Kidney capillary endothelial cell (primary cell): ENCODE measurements around the gene SLC35G2.
"Not testable (repeated sequence)": the region's sequence is repeated elsewhere in the genome, so short reads cannot be mapped to it uniquely, and the experiment has no call there.

Experiments
- DNase-seq: peaks from one replicate; pipeline ENCODE4 v3.0.0-alpha.2; 2018; ENCODE audit warnings: low spot score

Gene SLC35G2

DNA sequence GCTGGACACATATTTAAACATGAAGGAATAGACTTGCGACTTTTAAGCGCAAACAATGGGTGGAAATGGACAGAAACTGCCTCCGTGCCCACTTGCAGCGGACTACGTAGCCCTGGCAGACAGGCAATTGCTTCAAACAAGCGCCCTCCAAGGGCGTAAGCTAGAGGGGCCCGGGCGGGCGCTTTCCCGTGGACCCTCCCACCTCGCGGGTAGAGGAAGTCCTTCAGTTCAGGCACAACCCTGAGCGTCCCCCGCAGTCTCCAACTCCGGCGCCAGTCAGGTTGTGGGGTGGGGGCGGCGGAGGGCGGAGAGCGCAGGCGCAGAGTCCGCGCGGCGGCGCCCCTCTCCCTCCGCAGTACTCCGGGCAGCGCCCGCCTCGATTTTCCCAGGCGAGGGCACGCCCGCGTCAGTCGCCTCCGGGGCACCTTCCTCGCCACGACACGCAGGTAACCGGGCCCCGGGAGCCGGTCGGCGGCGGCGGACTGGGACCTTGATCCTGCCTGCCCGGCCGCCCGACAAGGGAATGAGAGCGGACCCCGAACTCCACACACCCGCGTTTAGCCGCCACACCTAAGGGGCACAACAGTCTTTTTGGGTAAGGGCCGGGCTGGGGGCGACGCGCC lies at the start of gene SLC35G2:
Gene SLC35G2 (plus strand): TSS at position 358 of the 623 bp plus-strand sequence. CDS start 35,335 bp downstream, outside the sequence.
- peak; percentile 77 for DNase-seq

- DNase-seq: no peak
Measured at GRCh38 chr3:136772709-136773108, 46.2 kb upstream of the SLC35G2 start.

DNA sequence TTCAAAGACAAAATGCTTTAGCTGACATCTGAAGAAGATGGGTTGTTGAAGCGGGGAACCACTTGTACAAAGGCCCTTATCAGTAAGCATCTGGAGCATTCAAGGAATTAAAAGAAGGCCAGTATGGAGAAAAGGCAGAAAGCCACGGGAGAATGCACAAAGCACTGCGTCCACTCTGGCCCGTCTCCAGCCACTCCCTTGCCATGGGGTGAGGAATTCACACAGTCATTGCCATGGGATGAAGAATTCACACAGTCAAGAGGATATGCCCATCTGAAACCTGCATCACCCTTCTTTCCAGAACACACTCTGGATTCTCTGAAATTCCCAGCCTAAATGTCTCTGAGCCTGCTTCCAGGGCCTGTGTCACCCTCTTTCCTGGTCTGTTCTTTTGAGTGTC lies 40.1 kb upstream of the SLC35G2 start:
- no peak for DNase-seq

DNA sequence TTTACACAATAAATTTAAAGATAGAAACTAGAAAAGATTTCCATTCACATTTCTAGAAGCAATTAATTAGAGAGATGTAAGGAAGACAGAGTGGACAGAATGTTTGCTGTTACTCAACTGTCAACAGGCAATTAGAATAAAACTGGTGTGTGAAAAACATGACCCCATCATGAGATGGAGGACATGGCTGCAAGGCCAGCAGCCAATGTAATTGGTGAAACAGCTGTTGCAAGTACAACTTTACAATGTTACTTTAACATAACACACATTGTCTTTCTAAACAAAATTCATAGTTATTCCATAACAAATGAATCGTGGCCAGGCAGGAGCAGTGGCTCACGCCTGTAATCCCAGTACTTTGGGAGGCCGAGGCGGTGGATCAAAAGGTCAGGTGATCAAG lies 38.2 kb upstream of the SLC35G2 start:
- DNase-seq: no peak

DNA sequence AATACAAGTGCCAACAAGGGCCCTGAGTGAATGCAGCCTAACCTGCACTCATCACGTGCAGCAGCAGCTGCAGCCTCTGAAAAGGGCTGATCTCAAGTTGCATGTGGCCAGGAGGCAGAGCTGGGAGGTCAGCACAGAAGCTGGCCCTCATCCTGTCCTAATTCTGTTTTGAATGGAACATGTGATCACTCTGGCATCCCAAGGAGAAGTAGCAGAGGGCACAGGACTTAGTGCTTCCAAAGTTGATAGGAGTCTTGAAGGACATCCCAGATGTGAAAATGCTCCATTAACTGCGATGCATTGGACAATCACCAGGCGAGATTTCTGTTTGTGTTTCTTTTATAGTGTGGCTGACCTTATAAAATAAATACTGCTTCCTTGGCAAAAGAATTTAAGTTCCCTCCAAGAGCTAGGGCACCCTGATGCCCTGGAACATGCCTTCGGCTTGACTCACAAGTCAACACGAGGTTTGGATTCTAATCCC lies 35.2 kb upstream of the SLC35G2 start:
- DNase-seq: no peak

GRCh38 chr3:136787349-136787748 lies 31.6 kb upstream of the SLC35G2 start:
- DNase-seq: no peak

DNA sequence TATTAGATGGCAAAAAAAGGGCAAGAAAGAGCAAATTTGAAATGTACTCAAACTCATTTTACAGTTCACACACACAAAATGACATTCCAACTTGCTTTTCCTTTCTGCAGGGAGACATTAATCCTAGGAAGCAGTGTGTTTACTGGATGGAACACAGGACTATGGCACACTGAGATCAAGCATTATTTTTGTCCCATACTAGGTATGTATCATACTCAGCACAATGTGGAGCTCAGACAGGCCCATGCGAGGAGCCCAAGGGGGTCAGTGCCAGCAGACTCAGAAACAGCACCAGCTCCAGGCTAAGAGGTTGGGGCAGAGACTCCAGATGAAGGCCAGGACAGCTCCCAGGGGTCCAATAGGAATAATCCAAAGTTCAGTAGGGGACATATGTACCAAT lies 30.8 kb upstream of the SLC35G2 start:
- DNase-seq: no peak

- DNase-seq: no peak
Measured at GRCh38 chr3:136789976-136790375, 28.9 kb upstream of the SLC35G2 start.

GRCh38 chr3:136790786-136791185 lies 28.1 kb upstream of the SLC35G2 start:
- DNase-seq: no peak

- DNase-seq: no peak
Measured at GRCh38 chr3:136792556-136793330, 26.2 kb upstream of the SLC35G2 start.

GRCh38 chr3:136801146-136801545 lies 17.8 kb upstream of the SLC35G2 start:
- DNase-seq: not testable (repeated sequence)

- DNase-seq: peak; percentile 86
Measured at GRCh38 chr3:136802481-136802996, 16.4 kb upstream of the SLC35G2 start.

DNA sequence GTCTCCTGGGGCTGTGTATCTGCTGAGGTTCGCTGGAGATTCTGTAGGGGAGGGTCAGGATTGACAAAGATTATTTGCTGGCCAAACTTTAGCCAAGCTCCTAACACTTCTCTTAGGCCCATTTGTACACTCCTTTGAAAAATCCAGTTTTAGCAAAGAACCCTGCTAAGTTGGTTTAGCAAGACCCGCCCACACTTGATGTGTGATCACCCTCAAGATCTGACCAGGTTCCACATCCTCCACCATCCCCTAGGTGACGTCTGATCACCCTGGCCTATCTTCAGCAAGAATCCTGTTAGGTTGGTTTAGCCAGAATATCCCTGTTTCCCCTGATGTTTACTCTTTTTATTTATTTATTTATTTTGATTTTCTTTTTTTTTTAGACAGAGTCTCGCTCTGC lies 14.8 kb upstream of the SLC35G2 start:
- DNase-seq: no peak

DNA sequence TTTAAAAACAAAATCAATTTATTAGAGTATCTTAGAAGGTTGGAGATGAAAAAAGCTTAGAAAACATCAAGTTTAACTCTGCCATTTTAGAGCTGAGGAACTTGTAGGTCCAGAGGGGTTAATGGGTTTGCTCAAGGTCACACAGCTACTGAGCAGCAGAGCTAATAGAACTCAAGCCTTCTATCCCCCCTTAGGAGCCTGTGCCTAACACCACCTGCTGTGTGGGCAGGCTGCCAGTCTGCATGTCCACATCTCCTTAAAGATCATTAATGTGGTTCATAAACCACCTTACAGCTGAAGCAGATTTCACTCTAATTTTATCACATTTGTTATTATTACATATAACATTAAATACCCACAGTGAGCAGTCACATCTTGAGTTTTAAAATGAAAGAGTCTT lies 14.1 kb upstream of the SLC35G2 start:
- no peak for DNase-seq

GRCh38 chr3:136805795-136806194 lies 13.1 kb upstream of the SLC35G2 start:
- DNase-seq: no peak

GRCh38 chr3:136811701-136812100 lies 7.2 kb upstream of the SLC35G2 start:
- DNase-seq: no peak

DNA sequence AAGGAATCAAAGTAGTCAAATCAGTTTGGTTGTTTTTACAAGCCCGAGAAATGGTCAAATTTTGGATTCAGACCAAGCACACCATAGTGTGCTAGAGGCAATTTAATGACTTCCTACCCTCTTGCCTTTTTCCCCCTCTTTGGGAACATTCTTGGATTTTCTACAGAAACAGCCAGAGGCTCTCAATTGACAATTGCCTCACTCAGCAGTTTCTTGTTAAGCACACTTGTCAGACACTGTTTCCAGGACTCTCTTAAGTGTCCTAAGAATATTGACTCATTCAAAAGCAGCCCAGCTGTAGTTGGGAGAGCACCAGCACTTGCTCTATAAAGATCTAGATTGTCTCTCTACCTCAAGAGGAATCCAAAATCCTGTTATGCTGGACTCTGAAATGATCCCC lies 1.5 kb upstream of the SLC35G2 start:
- no peak for DNase-seq

GRCh38 chr3:136818191-136818768 lies 646 bp upstream of the SLC35G2 start:
- DNase-seq: peak; percentile 95

GRCh38 chr3:136819392-136819730 lies 435 bp downstream of the SLC35G2 start:
- DNase-seq: peak; percentile 77

GRCh38 chr3:136819731-136820679 lies 1.1 kb downstream of the SLC35G2 start:
- peak; percentile 53 for DNase-seq

DNA sequence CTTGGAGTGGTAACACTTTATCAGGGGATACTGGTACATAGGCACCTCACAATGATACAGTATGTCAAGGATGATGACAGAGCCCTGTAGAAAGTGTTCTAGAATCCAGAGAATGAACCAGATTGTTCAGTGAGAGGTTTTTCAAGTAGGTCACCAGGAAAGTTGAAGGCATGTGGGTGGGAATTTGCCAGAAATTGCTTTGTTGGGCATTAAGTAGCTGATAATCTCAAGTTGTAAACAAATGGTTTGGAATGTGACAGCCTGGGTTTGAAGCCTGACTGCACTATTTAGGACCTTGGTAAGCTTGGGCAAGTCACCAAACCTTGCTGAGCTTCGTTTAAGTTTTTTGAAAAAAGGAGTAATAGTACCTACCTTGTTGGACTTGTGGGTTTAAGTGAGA lies 12.5 kb downstream of the SLC35G2 start:
- no peak for DNase-seq
